Measurements from ENCODE around the gene STK17A. TPM values are rescaled to one million over a fixed set of nuclear protein-coding genes. Genes with fewer than 3 reads are reported as not detected.
"Not testable (repeated sequence)": the region's sequence is repeated elsewhere in the genome, so short reads cannot be mapped to it uniquely, and the experiment has no call there.

STK17A gene
- total and polyA plus RNA-seq, 9 donors = 9.9 to 19.9 (median 12.7) TPM

- Histone ChIP-seq H3K36me3 (no peaks in the 10 kb centered on the region), H3K9me3 (no peaks in the 10 kb centered on the region), H3K4me3 (no peak overlapping the region), H3K27me3 (no peaks in the 10 kb centered on the region), H3K4me1 (ENCODE audit: insufficient read depth) (no peaks in the 10 kb centered on the region), H3K27ac (no peak overlapping the region)
- intact Hi-C loops (cut with DNase I) = no loop called here
- TF ChIP-seq EP300 (IDR thresholded peaks at IDR 0.05) = no peak
- TF ChIP-seq CTCF (IDR thresholded peaks at IDR 0.05) = no peak
- TF ChIP-seq POLR2A (IDR thresholded peaks at IDR 0.05) = no peak
- WGBS, 3 donors = 90 to 98% (median 94%) methylated on average over 3 of the region's 3 CpGs
- DNase-seq = no peak
Measured at GRCh38 chr7:43576241-43576640, 6.7 kb upstream of the STK17A start.

GRCh38 chr7:43577485-43577951 lies 5.4 kb upstream of the STK17A start:
- intact Hi-C loops (cut with DNase I) = no loop called here
- no peaks in the 10 kb centered on the region for H3K9me3 ChIP-seq
- no peaks in the 10 kb centered on the region for H3K4me1 ChIP-seq (ENCODE audit: insufficient read depth)
- TF ChIP-seq POLR2A (IDR thresholded peaks at IDR 0.05) (no peak), CTCF (IDR thresholded peaks at IDR 0.05) (no peak), EP300 (IDR thresholded peaks at IDR 0.05) (no peak)
- no peaks in the 10 kb centered on the region for H3K27me3 ChIP-seq
- no peak overlapping the region for H3K4me3 ChIP-seq
- WGBS, 3 donors = 74 to 78% (median 76%) methylated on average over 6 of the region's 6 CpGs
- no peaks in the 10 kb centered on the region for H3K36me3 ChIP-seq
- no peak overlapping the region for H3K27ac ChIP-seq
- no peak for DNase-seq

- TF ChIP-seq EP300 (IDR thresholded peaks at IDR 0.05) (no peak), CTCF (IDR thresholded peaks at IDR 0.05) (no peak), POLR2A (IDR thresholded peaks at IDR 0.05) (no peak)
- H3K36me3 ChIP-seq = no peaks in the 10 kb centered on the region
- peak overlapping the region; percentile 76 to 93 for H3K27ac ChIP-seq
- no peaks in the 10 kb centered on the region for H3K27me3 ChIP-seq
- 0 to 1% (median 0%) methylated on average over 65 to 66 of the region's 66 CpGs for WGBS, 3 donors
- peak; percentile 70 to 77 (median 75) for DNase-seq
- intact Hi-C loops (cut with DNase I) = loop anchor here (2.0 to 10.0 kb wide), 7 partner anchors 61 to 259 kb away; no protein-coding TSS in a partner anchor
- H3K4me3 ChIP-seq = peak overlapping the region; percentile 81
- H3K4me1 ChIP-seq (ENCODE audit: insufficient read depth) = peaks cover 7% of the 10 kb centered on the region
- H3K9me3 ChIP-seq = no peaks in the 10 kb centered on the region
Measured at GRCh38 chr7:43583424-43584194, 701 bp downstream of the STK17A start.

- Histone ChIP-seq H3K27me3 (no peaks in the 10 kb centered on the region), H3K4me3 (peak overlapping the region; percentile 81), H3K27ac (peak overlapping the region; percentile 76 to 93), H3K4me1 (ENCODE audit: insufficient read depth) (peaks cover 7% of the 10 kb centered on the region), H3K9me3 (no peaks in the 10 kb centered on the region), H3K36me3 (no peaks in the 10 kb centered on the region)
- WGBS, 3 donors = 8 to 13% (median 11%) methylated on average over 8 of the region's 8 CpGs
- TF ChIP-seq POLR2A (IDR thresholded peaks at IDR 0.05) = no peak
- no peak for TF ChIP-seq CTCF (IDR thresholded peaks at IDR 0.05)
- no peak for TF ChIP-seq EP300 (IDR thresholded peaks at IDR 0.05)
- intact Hi-C loops (cut with DNase I) = loop anchor here (5.0 to 10.0 kb wide), 5 partner anchors 61 to 258 kb away; no protein-coding TSS in a partner anchor
- DNase-seq = peak in 3 of 5 donors; percentile 9 to 47 (median 24)
Measured at GRCh38 chr7:43584195-43584586, 1.3 kb downstream of the STK17A start.

- intact Hi-C loops (cut with DNase I) = loop anchor here (5.0 to 10.0 kb wide), 5 partner anchors 60 to 258 kb away; no protein-coding TSS in a partner anchor
- not testable (repeated sequence) for H3K36me3 ChIP-seq; H3K9me3 ChIP-seq; H3K4me1 ChIP-seq (ENCODE audit: insufficient read depth); H3K4me3 ChIP-seq; H3K27me3 ChIP-seq
- H3K27ac ChIP-seq = peak overlapping the region in 1 of 2 donors; percentile 93
- DNase-seq = peak in 2 of 5 donors; percentile 22 to 30
- WGBS, 3 donors = 80 to 90% (median 87%) methylated on average over 11 of the region's 11 CpGs
Measured at GRCh38 chr7:43584733-43585132, 1.8 kb downstream of the STK17A start.

Data from ovary (tissue), 9 donors.